ENCODE measurements around the gene DAB1.

Gene DAB1

DNA sequence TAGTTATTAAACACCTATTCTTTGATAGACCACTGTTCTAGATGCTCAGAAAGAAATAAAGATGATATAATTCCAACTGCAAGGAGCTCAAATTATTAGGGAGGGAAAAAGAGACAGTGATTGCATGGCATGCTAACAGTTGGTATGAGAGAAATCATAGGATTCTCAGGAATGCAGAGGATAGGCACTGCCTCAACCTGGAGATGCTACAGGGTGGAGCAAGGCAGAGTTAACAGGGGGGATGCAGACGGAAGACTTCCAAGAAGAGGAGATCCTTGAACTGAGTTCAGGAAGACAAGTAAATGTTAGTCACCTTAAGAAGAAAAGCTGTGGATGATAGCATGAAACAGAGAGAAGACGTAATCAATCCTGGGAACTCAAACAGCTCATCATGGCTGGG lies 123.7 kb downstream of the DAB1 start:
- H3K36me3 ChIP-seq (ENCODE audit: low read length) = no peaks in the 10 kb centered on the region
- no peak overlapping the region for H3K4me2 ChIP-seq (ENCODE audit: low read depth, low read length, poor library complexity, severe bottlenecking)
- no peaks in the 10 kb centered on the region for H3K9me3 ChIP-seq (ENCODE audit: insufficient read depth, low read length)
- no peak overlapping the region for H2AFZ ChIP-seq (ENCODE audit: low read depth, low read length, severe bottlenecking)
- H3K27ac ChIP-seq (ENCODE audit: low read depth, low read length) = no peak overlapping the region
- no peaks in the 10 kb centered on the region for H3K27me3 ChIP-seq (ENCODE audit: low read length)
- no peaks in the 10 kb centered on the region for H4K20me1 ChIP-seq (ENCODE audit: low read depth, low read length)
- H3K9me2 ChIP-seq (replicated peaks; ENCODE audit: insufficient read depth, low read length) = no peaks in the 10 kb centered on the region
- no peaks in the 10 kb centered on the region for H3F3A ChIP-seq (ENCODE audit: insufficient read depth)
- no peak overlapping the region for H3K9ac ChIP-seq (ENCODE audit: low read length)
- no peaks in the 10 kb centered on the region for H3K79me2 ChIP-seq (ENCODE audit: insufficient read depth, low read length)
- no peak overlapping the region for H3K4me3 ChIP-seq (ENCODE audit: insufficient read depth, low read length, poor library complexity, severe bottlenecking)
- no peak for TF ChIP-seq EZH2phosphoT487 (conservative IDR thresholded peaks at IDR 0.05; ENCODE audit: low read length)
- TF ChIP-seq, protein P1, sequence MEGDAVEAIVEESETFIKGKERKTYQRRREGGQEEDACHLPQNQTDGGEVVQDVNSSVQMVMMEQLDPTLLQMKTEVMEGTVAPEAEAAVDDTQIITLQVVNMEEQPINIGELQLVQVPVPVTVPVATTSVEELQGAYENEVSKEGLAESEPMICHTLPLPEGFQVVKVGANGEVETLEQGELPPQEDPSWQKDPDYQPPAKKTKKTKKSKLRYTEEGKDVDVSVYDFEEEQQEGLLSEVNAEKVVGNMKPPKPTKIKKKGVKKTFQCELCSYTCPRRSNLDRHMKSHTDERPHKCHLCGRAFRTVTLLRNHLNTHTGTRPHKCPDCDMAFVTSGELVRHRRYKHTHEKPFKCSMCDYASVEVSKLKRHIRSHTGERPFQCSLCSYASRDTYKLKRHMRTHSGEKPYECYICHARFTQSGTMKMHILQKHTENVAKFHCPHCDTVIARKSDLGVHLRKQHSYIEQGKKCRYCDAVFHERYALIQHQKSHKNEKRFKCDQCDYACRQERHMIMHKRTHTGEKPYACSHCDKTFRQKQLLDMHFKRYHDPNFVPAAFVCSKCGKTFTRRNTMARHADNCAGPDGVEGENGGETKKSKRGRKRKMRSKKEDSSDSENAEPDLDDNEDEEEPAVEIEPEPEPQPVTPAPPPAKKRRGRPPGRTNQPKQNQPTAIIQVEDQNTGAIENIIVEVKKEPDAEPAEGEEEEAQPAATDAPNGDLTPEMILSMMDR (IDR thresholded peaks at IDR 0.05; ENCODE audit: insufficient read depth, low read length, poor library complexity, severe bottlenecking) = no peak

GRCh38 chr1:57296726-57297250 lies 127.1 kb downstream of the DAB1 start:
- no peak overlapping the region for H3K9ac ChIP-seq (ENCODE audit: low read length)
- H3K36me3 ChIP-seq (ENCODE audit: low read length) = no peaks in the 10 kb centered on the region
- no peaks in the 10 kb centered on the region for H3F3A ChIP-seq (ENCODE audit: insufficient read depth)
- H3K9me3 ChIP-seq (ENCODE audit: insufficient read depth, low read length) = no peaks in the 10 kb centered on the region
- H4K20me1 ChIP-seq (ENCODE audit: low read depth, low read length) = no peaks in the 10 kb centered on the region
- no peaks in the 10 kb centered on the region for H3K27me3 ChIP-seq (ENCODE audit: low read length)
- TF ChIP-seq, protein P1 (IDR thresholded peaks at IDR 0.05; ENCODE audit: insufficient read depth, low read length, poor library complexity, severe bottlenecking) = no peak
- no peak for TF ChIP-seq EZH2phosphoT487 (conservative IDR thresholded peaks at IDR 0.05; ENCODE audit: low read length)
- H3K4me2 ChIP-seq (ENCODE audit: low read depth, low read length, poor library complexity, severe bottlenecking) = no peak overlapping the region
- H3K27ac ChIP-seq (ENCODE audit: low read depth, low read length) = no peak overlapping the region
- no peak overlapping the region for H3K4me3 ChIP-seq (ENCODE audit: insufficient read depth, low read length, poor library complexity, severe bottlenecking)
- no peaks in the 10 kb centered on the region for H3K79me2 ChIP-seq (ENCODE audit: insufficient read depth, low read length)
- no peaks in the 10 kb centered on the region for H3K9me2 ChIP-seq (replicated peaks; ENCODE audit: insufficient read depth, low read length)
- H2AFZ ChIP-seq (ENCODE audit: low read depth, low read length, severe bottlenecking) = no peak overlapping the region

DNA sequence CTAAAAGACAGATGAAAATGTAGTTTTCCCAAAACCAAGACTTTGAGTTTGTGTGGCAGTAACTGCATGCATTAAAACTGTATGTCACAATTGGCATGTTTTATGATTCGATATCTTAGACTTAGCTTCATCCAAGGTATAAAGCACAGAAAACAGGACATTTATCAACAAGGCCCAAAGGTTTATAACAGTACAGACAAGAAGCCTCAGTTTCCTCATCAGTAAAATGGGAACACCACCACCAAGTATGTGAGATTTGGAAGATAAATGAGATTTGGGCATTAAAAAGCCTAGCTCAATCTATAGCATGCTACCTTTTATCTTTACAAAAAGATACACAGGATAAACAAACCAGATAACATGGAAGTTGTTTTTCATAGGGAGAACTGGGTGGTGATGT lies 128.5 kb downstream of the DAB1 start:
- Histone ChIP-seq H3K9me3 (ENCODE audit: insufficient read depth, low read length) (no peaks in the 10 kb centered on the region), H2AFZ (ENCODE audit: low read depth, low read length, severe bottlenecking) (no peak overlapping the region), H3F3A (ENCODE audit: insufficient read depth) (no peaks in the 10 kb centered on the region), H3K9me2 (replicated peaks; ENCODE audit: insufficient read depth, low read length) (no peaks in the 10 kb centered on the region), H3K27ac (ENCODE audit: low read depth, low read length) (no peak overlapping the region), H3K27me3 (ENCODE audit: low read length) (no peaks in the 10 kb centered on the region), H3K4me2 (ENCODE audit: low read depth, low read length, poor library complexity, severe bottlenecking) (no peak overlapping the region), H3K36me3 (ENCODE audit: low read length) (no peaks in the 10 kb centered on the region), H4K20me1 (ENCODE audit: low read depth, low read length) (no peaks in the 10 kb centered on the region), H3K4me3 (ENCODE audit: insufficient read depth, low read length, poor library complexity, severe bottlenecking) (no peak overlapping the region), H3K9ac (ENCODE audit: low read length) (no peak overlapping the region), H3K79me2 (ENCODE audit: insufficient read depth, low read length) (no peaks in the 10 kb centered on the region)
- no peak for TF ChIP-seq EZH2phosphoT487 (conservative IDR thresholded peaks at IDR 0.05; ENCODE audit: low read length)
- TF ChIP-seq, protein P1 (IDR thresholded peaks at IDR 0.05; ENCODE audit: insufficient read depth, low read length, poor library complexity, severe bottlenecking) = no peak
